GM10266 (cell line): ENCODE results near the gene CHMP4B.

Source experiments
- DNase-seq: peaks from one replicate; pipeline ENCODE4 v3.0.0; 2012; ENCODE audit errors: extremely low spot score
- TF ChIP-seq, protein P1 (sequence below): IDR thresholded peaks from 2 replicates; pipeline ENCODE4 v1.5.1; 2012; ENCODE audit warnings: mild to moderate bottlenecking, low read depth; ENCODE audit not compliant: control insufficient read depth, insufficient read depth; ENCODE audit errors: missing control alignments

Gene CHMP4B

DNA sequence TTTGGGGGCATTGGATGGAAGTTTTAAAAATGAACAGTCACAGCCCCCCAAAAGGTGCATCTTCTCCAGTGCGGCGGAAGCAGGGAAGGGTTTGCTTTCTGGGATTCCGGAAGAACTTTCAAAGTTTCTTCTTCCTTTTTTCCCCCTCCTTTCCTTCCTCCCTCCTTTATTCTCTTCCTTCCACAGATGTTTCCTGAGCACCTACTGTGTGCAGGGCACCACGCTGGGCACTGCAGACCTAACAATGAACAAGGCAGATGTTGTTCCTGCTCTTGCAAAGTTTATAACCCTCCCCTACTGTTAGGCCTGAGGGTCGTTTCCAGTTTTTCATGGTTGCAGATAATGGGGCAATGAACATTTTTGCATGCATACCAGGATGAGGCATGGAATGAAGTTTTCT, 58.1 kb downstream of the CHMP4B start:
- no peak for DNase-seq
- TF ChIP-seq, protein P1, sequence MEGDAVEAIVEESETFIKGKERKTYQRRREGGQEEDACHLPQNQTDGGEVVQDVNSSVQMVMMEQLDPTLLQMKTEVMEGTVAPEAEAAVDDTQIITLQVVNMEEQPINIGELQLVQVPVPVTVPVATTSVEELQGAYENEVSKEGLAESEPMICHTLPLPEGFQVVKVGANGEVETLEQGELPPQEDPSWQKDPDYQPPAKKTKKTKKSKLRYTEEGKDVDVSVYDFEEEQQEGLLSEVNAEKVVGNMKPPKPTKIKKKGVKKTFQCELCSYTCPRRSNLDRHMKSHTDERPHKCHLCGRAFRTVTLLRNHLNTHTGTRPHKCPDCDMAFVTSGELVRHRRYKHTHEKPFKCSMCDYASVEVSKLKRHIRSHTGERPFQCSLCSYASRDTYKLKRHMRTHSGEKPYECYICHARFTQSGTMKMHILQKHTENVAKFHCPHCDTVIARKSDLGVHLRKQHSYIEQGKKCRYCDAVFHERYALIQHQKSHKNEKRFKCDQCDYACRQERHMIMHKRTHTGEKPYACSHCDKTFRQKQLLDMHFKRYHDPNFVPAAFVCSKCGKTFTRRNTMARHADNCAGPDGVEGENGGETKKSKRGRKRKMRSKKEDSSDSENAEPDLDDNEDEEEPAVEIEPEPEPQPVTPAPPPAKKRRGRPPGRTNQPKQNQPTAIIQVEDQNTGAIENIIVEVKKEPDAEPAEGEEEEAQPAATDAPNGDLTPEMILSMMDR: no peak

DNA sequence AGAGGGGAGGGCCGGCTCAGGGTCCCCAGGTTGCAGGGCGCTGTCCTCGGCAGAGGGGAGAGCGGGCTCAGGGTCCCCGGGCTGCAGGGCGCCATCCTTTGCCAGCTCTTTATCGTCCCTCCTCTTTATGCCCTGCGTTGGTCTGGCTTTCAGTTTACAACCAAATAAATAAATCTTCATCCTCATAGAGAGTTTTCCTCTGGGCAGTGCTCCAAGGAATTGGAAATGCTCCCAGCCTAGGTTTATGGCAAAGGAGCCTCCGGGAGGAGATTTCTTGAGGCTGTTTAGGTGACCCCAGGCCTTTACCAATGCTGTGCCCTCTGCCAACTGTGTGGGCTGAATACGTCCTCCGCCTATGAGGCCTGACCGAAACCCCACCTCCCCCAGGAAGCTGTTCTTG, 60.2 kb downstream of the CHMP4B start:
- TF ChIP-seq, protein P1: no peak
- DNase-seq: no peak

DNA sequence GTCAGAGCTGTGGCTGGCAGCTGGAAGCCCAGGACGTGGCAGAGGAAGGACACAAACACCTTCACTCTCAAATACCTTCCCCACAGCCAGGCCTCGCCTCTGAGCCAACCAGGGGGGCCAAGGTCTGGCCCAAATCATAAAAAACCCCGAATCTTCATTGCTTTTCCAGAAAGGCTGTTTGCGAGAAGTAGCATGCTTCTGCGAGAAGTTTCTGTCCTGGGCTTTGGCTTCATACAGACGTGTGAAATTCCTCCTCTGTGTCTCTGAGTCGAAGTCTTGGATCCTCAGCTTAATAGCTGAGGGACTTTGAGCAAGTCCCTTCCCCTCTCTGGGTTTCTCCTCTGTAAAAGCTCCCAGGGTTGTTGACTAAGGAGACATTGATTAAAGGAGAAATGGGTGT, 63.0 kb downstream of the CHMP4B start:
- TF ChIP-seq, protein P1: no peak
- DNase-seq: no peak

DNA sequence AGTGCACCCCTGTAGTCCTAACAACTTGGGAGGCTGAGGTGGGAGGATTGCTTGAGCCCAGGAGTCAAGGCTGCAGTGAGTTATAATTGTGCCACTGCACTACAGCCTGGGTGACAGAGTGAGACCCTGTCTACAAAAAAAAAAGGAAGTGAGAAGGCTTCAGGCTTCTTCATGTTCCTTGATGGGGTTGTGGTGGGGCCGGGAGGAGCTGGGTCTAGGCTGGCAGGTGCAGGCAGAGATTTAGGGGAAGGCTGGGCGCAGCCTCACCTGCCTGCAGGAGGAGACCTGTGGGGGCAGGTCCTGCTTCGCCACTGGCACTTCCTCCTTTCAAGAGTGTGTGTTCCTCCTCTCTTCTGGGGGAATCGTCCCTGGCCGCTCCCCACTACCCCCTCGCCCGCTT, 63.9 kb downstream of the CHMP4B start:
- no peak for DNase-seq
- TF ChIP-seq, protein P1: no peak

DNA sequence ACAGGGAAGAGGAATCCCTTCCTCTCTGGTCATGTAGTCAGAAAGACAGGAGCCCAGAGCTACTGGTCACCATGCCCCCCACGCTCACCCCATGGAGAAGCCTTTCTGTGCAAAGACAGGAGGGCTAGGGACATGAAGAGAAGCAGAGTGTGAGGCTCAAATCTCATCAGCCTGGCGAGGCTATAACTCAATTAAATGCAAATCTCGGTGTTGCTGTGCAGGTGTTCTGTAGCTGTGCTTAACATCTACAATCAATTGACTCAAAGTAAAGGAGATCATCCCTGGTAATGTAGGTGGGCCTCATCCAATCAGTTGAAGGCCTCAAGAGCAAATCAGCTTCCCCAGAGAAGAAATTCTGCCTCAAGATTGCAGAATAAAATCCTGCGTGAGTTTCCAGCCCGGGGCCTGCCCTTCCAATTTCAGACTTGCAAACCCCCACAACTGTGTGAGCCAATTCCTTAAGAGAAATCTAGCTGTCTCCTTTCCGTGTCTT, 64.4 kb downstream of the CHMP4B start:
- no peak for DNase-seq
- TF ChIP-seq, protein P1: no peak

DNA sequence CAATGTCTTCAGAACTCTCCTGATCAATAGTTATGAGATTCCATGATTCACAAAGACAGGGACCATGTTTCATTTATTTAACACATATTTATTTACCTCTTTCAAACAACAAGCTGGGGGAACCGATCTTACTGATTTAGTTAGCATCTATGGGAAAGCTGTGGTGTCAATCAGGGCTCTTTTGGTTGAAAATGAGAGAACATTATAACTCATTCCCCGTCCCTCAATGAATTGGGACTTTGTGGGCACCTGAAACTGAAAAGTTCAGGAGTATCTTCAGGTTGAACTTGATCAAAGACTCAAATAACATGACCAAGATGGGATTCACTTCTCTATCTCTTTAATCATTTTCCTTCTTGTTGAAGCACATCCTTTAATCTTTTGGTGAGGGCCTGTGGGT, 67.4 kb downstream of the CHMP4B start:
- DNase-seq: no peak
- TF ChIP-seq, protein P1: no peak

DNA sequence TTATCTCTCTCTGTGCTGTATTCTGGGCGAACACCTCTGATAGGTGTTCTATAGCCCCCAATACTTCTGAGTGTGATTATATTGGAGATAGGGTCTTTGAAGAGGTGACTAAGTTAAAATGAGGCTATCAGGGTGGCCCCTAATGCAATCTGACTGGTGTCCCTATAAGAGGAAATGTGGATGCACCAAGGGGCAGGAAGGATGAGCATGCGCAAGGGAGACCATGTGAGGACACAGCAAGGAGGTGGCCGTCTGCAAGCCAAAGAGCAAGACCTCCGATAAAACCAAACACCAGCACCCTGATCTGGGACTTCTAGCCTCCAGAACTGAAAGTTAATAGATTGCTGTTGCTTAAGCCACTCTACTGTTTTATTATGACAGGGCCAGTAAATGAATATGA, 69.2 kb downstream of the CHMP4B start:
- TF ChIP-seq, protein P1: no peak
- DNase-seq: no peak
